Fibroblast of lung (primary cell): ENCODE results near the gene SPATA46.

Experiments used
- EZH2 ChIP-seq: IDR thresholded peaks from 2 replicates; pipeline ENCODE4 v1.5.1; 2012; ENCODE audit warnings: low read length, control low read depth, mild to moderate bottlenecking; ENCODE audit errors: missing control alignments
- TF ChIP-seq, protein P1 (sequence below), 2 donors: IDR thresholded peaks in 1 of 2; conservative IDR thresholded peaks in 1 of 2; 1 replicate in 1 of 2; 2 replicates in 1 of 2; pipeline ENCODE4 v1.5.1; 2011 to 2012; ENCODE audit warnings: low read length in 2 of 2, control low read depth in 1 of 2, inconsistent platforms in 1 of 2, low read depth in 1 of 2, mild to moderate bottlenecking in 1 of 2

- TF ChIP-seq, protein P1, sequence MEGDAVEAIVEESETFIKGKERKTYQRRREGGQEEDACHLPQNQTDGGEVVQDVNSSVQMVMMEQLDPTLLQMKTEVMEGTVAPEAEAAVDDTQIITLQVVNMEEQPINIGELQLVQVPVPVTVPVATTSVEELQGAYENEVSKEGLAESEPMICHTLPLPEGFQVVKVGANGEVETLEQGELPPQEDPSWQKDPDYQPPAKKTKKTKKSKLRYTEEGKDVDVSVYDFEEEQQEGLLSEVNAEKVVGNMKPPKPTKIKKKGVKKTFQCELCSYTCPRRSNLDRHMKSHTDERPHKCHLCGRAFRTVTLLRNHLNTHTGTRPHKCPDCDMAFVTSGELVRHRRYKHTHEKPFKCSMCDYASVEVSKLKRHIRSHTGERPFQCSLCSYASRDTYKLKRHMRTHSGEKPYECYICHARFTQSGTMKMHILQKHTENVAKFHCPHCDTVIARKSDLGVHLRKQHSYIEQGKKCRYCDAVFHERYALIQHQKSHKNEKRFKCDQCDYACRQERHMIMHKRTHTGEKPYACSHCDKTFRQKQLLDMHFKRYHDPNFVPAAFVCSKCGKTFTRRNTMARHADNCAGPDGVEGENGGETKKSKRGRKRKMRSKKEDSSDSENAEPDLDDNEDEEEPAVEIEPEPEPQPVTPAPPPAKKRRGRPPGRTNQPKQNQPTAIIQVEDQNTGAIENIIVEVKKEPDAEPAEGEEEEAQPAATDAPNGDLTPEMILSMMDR (conservative IDR thresholded peaks at IDR 0.05 in 1 of 2, IDR thresholded peaks at IDR 0.05 in 1 of 2; ENCODE audit: low read depth in 1 of 2, low read length in 2 of 2), result no peak
- no peak for TF ChIP-seq EZH2
These were observed 19.7 kb upstream of the SPATA46 start for GRCh38 chr1:162396201-162396906.
